ENCODE results near the gene CHIT1. TPM values are rescaled to one million over a fixed set of nuclear protein-coding genes. Genes with fewer than 3 reads are reported as not detected.

Gene CHIT1
- total RNA-seq, 1 donor from 2014 or later, result not detected

DNA sequence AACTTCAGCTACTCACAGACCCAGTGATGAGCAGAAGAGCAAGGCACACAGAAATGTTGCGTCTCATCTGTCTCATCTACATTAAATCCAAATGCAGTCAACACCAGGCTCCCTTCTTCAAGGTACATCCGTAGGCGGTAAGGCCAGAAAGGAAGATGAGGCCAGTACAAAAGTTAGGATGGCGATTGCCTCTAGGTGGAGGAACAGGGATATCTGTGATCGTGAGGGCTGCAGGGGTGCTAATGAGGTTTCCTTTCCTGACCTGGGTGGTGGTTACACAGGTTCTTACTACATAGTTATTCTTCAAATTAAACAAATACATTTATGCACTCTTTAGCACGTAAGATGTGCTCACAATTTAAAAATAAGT lies 52.5 kb downstream of the CHIT1 start:
- Mint-ChIP-seq H3K27ac (no peak overlapping the region), H3K9me3 (no peaks in the 10 kb centered on the region), H3K36me3 (no peaks in the 10 kb centered on the region), H3K4me3 (no peak overlapping the region), H3K4me1 (ENCODE audit: unreplicated experiment) (peaks cover 28% of the 10 kb centered on the region), H3K27me3 (peaks cover 15% of the 10 kb centered on the region)
- TF ChIP-seq, protein P1, sequence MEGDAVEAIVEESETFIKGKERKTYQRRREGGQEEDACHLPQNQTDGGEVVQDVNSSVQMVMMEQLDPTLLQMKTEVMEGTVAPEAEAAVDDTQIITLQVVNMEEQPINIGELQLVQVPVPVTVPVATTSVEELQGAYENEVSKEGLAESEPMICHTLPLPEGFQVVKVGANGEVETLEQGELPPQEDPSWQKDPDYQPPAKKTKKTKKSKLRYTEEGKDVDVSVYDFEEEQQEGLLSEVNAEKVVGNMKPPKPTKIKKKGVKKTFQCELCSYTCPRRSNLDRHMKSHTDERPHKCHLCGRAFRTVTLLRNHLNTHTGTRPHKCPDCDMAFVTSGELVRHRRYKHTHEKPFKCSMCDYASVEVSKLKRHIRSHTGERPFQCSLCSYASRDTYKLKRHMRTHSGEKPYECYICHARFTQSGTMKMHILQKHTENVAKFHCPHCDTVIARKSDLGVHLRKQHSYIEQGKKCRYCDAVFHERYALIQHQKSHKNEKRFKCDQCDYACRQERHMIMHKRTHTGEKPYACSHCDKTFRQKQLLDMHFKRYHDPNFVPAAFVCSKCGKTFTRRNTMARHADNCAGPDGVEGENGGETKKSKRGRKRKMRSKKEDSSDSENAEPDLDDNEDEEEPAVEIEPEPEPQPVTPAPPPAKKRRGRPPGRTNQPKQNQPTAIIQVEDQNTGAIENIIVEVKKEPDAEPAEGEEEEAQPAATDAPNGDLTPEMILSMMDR (conservative IDR thresholded peaks at IDR 0.05), result no peak
- no peak for DNase-seq (ENCODE audit: extremely low spot score, unreplicated experiment)

DNA sequence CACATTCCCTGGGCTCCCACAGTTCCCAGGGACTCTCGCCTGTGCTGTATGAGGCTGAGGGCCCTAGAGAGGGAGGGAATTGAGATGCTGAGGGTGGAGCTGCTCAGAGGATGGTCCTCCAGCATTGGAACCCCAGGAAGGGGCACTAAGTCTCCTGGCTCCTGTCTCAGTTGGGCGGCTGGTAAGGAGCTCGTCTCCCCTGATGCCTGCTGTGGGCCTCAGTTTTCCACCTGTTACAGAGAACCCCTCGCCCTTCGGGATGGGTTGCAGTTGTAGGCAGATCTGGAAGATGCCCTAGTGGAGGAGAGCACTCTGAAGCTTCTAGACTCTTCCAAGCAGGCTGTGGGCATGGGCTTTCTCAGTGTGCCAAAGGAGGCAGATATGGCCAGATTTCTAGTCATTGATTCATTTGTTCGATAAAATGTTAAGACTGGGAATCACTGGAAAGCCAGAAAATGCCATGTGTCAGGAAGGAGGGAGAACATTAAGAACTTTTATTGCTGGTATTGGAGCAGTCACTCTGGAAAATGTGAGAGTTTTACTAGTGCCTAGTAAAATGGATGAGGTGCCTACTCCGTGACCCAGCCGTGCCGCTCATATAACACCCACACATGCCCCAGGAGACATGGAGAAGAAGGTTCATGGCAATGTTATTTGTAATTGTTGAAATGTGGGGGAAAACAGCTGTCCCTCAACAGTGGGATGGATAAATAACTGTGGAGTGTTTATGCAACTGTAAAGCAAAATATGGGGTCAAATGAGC lies 53.0 kb downstream of the CHIT1 start:
- Mint-ChIP-seq H3K36me3 (no peaks in the 10 kb centered on the region), H3K9me3 (no peaks in the 10 kb centered on the region), H3K4me1 (ENCODE audit: unreplicated experiment) (peaks cover 27% of the 10 kb centered on the region), H3K27me3 (peaks cover 15% of the 10 kb centered on the region), H3K4me3 (no peak overlapping the region), H3K27ac (no peak overlapping the region)
- no peak for DNase-seq (ENCODE audit: extremely low spot score, unreplicated experiment)
- TF ChIP-seq, protein P1 (conservative IDR thresholded peaks at IDR 0.05), result no peak

DNA sequence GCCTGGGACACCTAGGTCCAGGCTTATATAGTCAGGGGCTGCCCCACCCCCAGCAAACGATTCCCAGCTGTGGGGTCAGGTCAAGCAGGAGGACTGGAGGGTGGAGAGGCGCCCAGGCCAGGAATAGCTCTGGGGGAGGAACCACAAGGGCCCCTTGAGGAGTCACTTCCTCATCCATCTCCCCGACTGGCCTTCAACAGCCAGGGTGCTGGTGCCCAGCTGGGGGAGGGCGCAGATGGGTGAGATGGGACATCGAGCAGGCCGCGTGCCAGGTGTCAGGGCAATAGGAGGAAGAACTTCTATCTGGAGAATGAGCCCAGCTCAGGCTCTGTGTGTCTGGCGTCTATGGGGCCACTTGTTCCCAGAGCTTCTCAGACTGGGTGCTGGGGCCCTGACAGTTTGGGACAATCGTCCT lies 53.6 kb downstream of the CHIT1 start:
- TF ChIP-seq, protein P1 (conservative IDR thresholded peaks at IDR 0.05), result no peak
- Mint-ChIP-seq H3K27ac (no peak overlapping the region), H3K36me3 (no peaks in the 10 kb centered on the region), H3K4me3 (no peak overlapping the region), H3K4me1 (ENCODE audit: unreplicated experiment) (peaks cover 27% of the 10 kb centered on the region), H3K27me3 (peaks cover 15% of the 10 kb centered on the region), H3K9me3 (no peaks in the 10 kb centered on the region)
- DNase-seq (ENCODE audit: extremely low spot score, unreplicated experiment), result no peak

DNA sequence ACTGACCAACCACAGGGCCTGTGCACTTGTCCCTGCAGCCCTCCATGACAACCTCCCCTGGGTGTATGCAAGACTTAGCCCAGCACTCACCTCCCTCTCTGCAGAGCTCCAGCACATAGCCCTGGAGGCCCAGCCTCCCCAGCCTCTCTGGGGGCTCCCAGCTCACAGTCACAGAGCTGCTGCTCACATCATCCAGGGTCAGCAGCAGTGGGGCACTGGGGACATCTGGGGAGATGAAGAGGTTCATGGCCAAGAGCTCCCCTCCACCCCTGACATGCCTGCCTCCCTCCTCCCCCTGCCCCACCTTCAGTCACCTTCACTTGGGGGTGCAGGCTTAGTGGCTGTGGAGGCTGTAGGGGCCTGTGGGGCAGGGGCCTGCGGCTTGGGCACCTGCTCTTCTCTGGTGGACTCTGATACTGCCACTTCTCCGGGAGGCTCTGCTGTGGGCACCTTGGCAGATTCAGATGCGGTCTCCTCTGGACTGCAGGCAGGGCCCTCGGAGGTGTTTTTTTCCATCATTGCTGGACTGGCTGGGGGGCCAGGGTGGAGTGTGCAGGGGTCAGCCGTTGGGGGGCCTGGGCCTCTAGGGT lies 54.1 kb downstream of the CHIT1 start, which contains the start of gene MYBPH:
TSS of gene MYBPH (minus strand) at position 590 of the 590 bp plus-strand sequence. CDS start at position 519, 71 bp downstream.
- Mint-ChIP-seq H3K4me3 (no peak within 1 kb of the TSS), H3K9me3 (no peaks in the 10 kb centered on the region), H3K27ac (no peak within 1 kb of the TSS), H3K4me1 (ENCODE audit: unreplicated experiment) (peaks cover 27% of the 10 kb centered on the region), H3K36me3 (no peaks in the 10 kb centered on the region), H3K27me3 (peaks cover 15% of the 10 kb centered on the region)
- no peak for DNase-seq (ENCODE audit: extremely low spot score, unreplicated experiment)
- TF ChIP-seq, protein P1 (conservative IDR thresholded peaks at IDR 0.05), result no peak

DNA sequence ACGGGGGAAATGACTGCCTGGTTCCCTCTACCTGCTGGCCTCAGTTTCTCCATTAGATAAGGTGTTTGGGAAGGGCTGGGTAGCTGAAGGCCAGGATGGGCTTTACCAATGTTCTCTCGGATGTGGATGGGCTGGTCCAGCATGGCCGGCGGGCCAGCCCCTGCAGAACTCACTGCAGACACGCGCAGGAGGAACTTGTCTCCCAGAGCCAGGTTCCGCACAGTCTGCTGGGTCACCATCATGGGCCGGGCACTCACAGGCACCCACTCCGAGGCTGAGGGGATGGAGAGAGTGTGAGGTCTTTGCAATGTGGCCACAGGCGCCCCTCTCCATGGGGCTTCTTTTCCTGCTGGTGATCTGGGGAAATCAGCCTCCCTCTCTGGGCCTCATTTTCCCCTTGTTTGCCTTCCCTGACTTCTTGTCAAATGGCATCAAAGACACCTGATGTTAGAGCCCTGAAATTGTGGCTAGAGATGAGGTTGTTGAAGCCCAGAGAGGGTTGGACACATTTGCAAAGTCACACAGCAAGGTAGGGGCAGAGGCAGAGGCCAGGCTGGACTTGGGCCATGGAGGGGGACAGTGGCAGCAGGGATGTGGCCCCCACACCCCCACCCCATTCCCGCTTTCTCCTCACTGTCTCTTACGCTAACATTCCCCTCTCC lies 55.0 kb downstream of the CHIT1 start:
- no peak overlapping the region for H3K4me3 Mint-ChIP-seq
- peaks cover 16% of the 10 kb centered on the region for H3K27me3 Mint-ChIP-seq
- H3K4me1 Mint-ChIP-seq (ENCODE audit: unreplicated experiment), result peaks cover 27% of the 10 kb centered on the region
- H3K27ac Mint-ChIP-seq, result no peak overlapping the region
- H3K36me3 Mint-ChIP-seq, result no peaks in the 10 kb centered on the region
- TF ChIP-seq, protein P1 (conservative IDR thresholded peaks at IDR 0.05), result no peak
- H3K9me3 Mint-ChIP-seq, result no peaks in the 10 kb centered on the region
- DNase-seq (ENCODE audit: extremely low spot score, unreplicated experiment), result no peak
